Measurements from ENCODE around the gene LRRC25. TPM values are rescaled to one million over a fixed set of nuclear protein-coding genes. Genes with fewer than 3 reads are reported as not detected.
"Not testable (repeated sequence)": the region's sequence is repeated elsewhere in the genome, so short reads cannot be mapped to it uniquely, and the experiment has no call there.

LRRC25 gene
- polyA plus RNA-seq, 3 donors: 0.87 to 1.2 (median 0.98) TPM

- not testable (repeated sequence) for DNase-seq
Measured at GRCh38 chr19:18348818-18349339, 48.5 kb downstream of the LRRC25 start.

GRCh38 chr19:18348171-18348570, 49.3 kb downstream of the LRRC25 start:
- DNase-seq: no peak

- DNase-seq: no peak
Measured at GRCh38 chr19:18346091-18346490, 51.3 kb downstream of the LRRC25 start.

GRCh38 chr19:18345296-18345695, 52.1 kb downstream of the LRRC25 start:
- no peak for DNase-seq

GRCh38 chr19:18344582-18344950, 52.9 kb downstream of the LRRC25 start:
- no peak for DNase-seq

- no peak for DNase-seq
Measured at GRCh38 chr19:18342090-18342632, 55.3 kb downstream of the LRRC25 start.

Other genes starting within 250 kb of the LRRC25 start
- gene PIK3R2, start 244.5 kb downstream of the LRRC25 start, polyA plus RNA-seq (ENCODE audit: insufficient read length in 3 of 3): 10 to 100 TPM; 27.2 to 39.0 (median 28.4) TPM
- gene IFI30, start 223.8 kb downstream of the LRRC25 start, polyA plus RNA-seq (ENCODE audit: insufficient read length in 3 of 3): 10 to 100 TPM; 11.5 to 16.9 (median 12.6) TPM
- 10 to 100 TPM; 11.1 to 11.7 (median 11.1) TPM for gene MPV17L2, start 204.4 kb downstream of the LRRC25 start, polyA plus RNA-seq (ENCODE audit: insufficient read length in 3 of 3)
- 1 to 10 TPM; 5.2 to 5.5 (median 5.2) TPM for gene RAB3A, start 193.6 kb downstream of the LRRC25 start, polyA plus RNA-seq (ENCODE audit: insufficient read length in 3 of 3)
- gene PDE4C, start 171.2 kb downstream of the LRRC25 start, polyA plus RNA-seq (ENCODE audit: insufficient read length in 3 of 3): under 1 TPM; 0.77 to 0.82 (median 0.78) TPM
- 10 to 100 TPM in 2 of 3 donors, 1 to 10 TPM in 1; 6.5 to 13.0 (median 12.5) TPM for gene IQCN, start 123.2 kb downstream of the LRRC25 start, polyA plus RNA-seq (ENCODE audit: insufficient read length in 3 of 3)
- 100 to 1,000 TPM in 1 of 3 donors, 10 to 100 TPM in 2; 65.8 to 114 (median 73.7) TPM for gene JUND, start 116.0 kb downstream of the LRRC25 start, polyA plus RNA-seq (ENCODE audit: insufficient read length in 3 of 3)
- 100 to 1,000 TPM; 102 to 129 (median 114) TPM for gene LSM4, start 74.5 kb downstream of the LRRC25 start, polyA plus RNA-seq (ENCODE audit: insufficient read length in 3 of 3)
- gene PGPEP1, start 57.0 kb downstream of the LRRC25 start, polyA plus RNA-seq (ENCODE audit: insufficient read length in 3 of 3): 10 to 100 TPM; 21.3 to 33.2 (median 32.1) TPM
- 1 to 10 TPM; 4.5 to 6.9 (median 6.0) TPM for gene GDF15, start 11.5 kb downstream of the LRRC25 start, polyA plus RNA-seq (ENCODE audit: insufficient read length in 3 of 3)
- gene SSBP4, start 21.8 kb upstream of the LRRC25 start, polyA plus RNA-seq (ENCODE audit: insufficient read length in 3 of 3): 100 to 1,000 TPM in 2 of 3 donors, 10 to 100 TPM in 1; 99.9 to 117 (median 117) TPM
- 100 to 1,000 TPM; 115 to 147 (median 133) TPM for gene ISYNA1, start 40.5 kb upstream of the LRRC25 start, polyA plus RNA-seq (ENCODE audit: insufficient read length in 3 of 3)
- 10 to 100 TPM in 2 of 3 donors, 1 to 10 TPM in 1; 9.9 to 12.2 (median 12.0) TPM for gene ELL, start 124.4 kb upstream of the LRRC25 start, polyA plus RNA-seq (ENCODE audit: insufficient read length in 3 of 3)
- gene FKBP8, start 146.0 kb upstream of the LRRC25 start, polyA plus RNA-seq (ENCODE audit: insufficient read length in 3 of 3): 100 to 1,000 TPM; 178 to 222 (median 219) TPM
- 10 to 100 TPM; 60.8 to 70.3 (median 67.5) TPM for gene KXD1, start 160.2 kb upstream of the LRRC25 start, polyA plus RNA-seq (ENCODE audit: insufficient read length in 3 of 3)
- 100 to 1,000 TPM; 738 to 924 (median 787) TPM for gene UBA52, start 174.2 kb upstream of the LRRC25 start, polyA plus RNA-seq (ENCODE audit: insufficient read length in 3 of 3)
- 10 to 100 TPM; 33.3 to 51.5 (median 41.9) TPM for gene REX1BD, start 191.2 kb upstream of the LRRC25 start, polyA plus RNA-seq (ENCODE audit: insufficient read length in 3 of 3)
- gene CRLF1, start 209.2 kb upstream of the LRRC25 start, polyA plus RNA-seq (ENCODE audit: insufficient read length in 3 of 3): 1 to 10 TPM; 4.5 to 4.8 (median 4.7) TPM
- gene TMEM59L, start 215.2 kb upstream of the LRRC25 start, polyA plus RNA-seq (ENCODE audit: insufficient read length in 3 of 3): 1 to 10 TPM; 1.8 to 3.5 (median 3.3) TPM
- 10 to 100 TPM in 1 of 3 donors, 1 to 10 TPM in 2; 7.6 to 11.0 (median 8.7) TPM for gene KLHL26, start 239.4 kb upstream of the LRRC25 start, polyA plus RNA-seq (ENCODE audit: insufficient read length in 3 of 3)

Data from renal pelvis (tissue), 4 donors.